Astrocyte of the spinal cord (primary cell): ENCODE results near the gene MST1.

Experiments used
- DNase-seq: peaks from one replicate; pipeline ENCODE4 v3.0.0; 2011; ENCODE audit warnings: low read depth, low spot score
- H3K4me3 ChIP-seq: 2 replicates; pipeline ENCODE4 v1.5.1; 2011; ENCODE audit warnings: low read depth, mild to moderate bottlenecking, low read length, moderate library complexity
- in situ Hi-C: cut with HindIII; loops from 2 replicates; pipeline ENCODE4 v1.10.0; 2017; ENCODE audit warnings: low sequenced_read_pairs
- TF ChIP-seq, protein P1 (sequence below): IDR thresholded peaks from 2 replicates; pipeline ENCODE4 v1.5.1; 2012; ENCODE audit warnings: low read depth, mild to moderate bottlenecking, low read length, inconsistent platforms

The MST1 gene

GRCh38 chr3:49634736-49635135 lies 54.5 kb downstream of the MST1 start:
- DNase-seq = no peak
- in situ Hi-C loops = no loop called here
- H3K4me3 ChIP-seq = no peak overlapping the region
- TF ChIP-seq, protein P1, sequence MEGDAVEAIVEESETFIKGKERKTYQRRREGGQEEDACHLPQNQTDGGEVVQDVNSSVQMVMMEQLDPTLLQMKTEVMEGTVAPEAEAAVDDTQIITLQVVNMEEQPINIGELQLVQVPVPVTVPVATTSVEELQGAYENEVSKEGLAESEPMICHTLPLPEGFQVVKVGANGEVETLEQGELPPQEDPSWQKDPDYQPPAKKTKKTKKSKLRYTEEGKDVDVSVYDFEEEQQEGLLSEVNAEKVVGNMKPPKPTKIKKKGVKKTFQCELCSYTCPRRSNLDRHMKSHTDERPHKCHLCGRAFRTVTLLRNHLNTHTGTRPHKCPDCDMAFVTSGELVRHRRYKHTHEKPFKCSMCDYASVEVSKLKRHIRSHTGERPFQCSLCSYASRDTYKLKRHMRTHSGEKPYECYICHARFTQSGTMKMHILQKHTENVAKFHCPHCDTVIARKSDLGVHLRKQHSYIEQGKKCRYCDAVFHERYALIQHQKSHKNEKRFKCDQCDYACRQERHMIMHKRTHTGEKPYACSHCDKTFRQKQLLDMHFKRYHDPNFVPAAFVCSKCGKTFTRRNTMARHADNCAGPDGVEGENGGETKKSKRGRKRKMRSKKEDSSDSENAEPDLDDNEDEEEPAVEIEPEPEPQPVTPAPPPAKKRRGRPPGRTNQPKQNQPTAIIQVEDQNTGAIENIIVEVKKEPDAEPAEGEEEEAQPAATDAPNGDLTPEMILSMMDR = no peak
